ENCODE data around the gene C6orf52.

Gene C6orf52

DNA sequence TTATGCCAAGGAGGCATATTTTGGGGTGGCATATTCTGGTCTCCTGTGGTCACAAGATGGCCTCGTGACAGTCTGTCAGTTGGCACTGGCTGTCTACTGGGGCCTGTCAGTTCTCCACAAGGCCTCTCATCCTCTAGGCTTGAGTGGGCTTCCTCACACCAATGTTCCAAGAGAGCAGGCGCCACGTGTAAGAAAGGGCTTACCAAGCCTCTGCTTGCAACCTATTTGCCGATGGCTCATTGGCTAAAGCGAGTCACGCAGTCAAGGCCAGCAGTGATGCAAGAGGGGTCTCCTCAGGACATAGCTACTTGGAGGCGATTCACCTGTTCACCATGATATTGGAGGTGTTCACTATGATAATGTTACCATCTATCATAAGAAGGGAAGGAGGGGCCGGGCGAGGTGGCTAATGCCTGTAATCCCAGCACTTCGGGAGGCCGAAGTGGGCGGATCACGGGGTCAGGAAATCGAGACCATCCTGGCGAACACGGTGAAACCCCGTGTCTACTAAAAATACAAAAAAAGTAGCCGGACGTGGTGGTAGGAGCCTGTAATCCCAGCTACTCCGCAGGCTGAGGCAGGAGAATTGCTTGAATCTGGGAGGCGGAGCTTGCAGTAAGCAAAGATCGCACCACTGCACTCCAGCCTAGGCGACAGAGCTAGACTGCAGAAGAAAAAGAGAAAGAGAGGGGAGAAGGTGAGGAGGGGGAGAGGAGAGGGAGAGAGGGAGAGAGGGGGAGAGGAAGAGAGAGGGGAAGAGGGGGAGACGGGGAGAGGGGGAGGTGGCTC, 35.3 kb downstream of the C6orf52 start:
- in situ Hi-C loops (cut with HindIII; ENCODE audit: low sequenced_read_pairs): no loop called here
- no peak overlapping the region for H3K4me3 ChIP-seq (ENCODE audit: low read depth, low read length)
- TF ChIP-seq, protein P1, sequence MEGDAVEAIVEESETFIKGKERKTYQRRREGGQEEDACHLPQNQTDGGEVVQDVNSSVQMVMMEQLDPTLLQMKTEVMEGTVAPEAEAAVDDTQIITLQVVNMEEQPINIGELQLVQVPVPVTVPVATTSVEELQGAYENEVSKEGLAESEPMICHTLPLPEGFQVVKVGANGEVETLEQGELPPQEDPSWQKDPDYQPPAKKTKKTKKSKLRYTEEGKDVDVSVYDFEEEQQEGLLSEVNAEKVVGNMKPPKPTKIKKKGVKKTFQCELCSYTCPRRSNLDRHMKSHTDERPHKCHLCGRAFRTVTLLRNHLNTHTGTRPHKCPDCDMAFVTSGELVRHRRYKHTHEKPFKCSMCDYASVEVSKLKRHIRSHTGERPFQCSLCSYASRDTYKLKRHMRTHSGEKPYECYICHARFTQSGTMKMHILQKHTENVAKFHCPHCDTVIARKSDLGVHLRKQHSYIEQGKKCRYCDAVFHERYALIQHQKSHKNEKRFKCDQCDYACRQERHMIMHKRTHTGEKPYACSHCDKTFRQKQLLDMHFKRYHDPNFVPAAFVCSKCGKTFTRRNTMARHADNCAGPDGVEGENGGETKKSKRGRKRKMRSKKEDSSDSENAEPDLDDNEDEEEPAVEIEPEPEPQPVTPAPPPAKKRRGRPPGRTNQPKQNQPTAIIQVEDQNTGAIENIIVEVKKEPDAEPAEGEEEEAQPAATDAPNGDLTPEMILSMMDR (IDR thresholded peaks at IDR 0.05; ENCODE audit: low read depth, low read length, missing control alignments): no peak
- DNase-seq (ENCODE audit: low read depth): no peak

DNA sequence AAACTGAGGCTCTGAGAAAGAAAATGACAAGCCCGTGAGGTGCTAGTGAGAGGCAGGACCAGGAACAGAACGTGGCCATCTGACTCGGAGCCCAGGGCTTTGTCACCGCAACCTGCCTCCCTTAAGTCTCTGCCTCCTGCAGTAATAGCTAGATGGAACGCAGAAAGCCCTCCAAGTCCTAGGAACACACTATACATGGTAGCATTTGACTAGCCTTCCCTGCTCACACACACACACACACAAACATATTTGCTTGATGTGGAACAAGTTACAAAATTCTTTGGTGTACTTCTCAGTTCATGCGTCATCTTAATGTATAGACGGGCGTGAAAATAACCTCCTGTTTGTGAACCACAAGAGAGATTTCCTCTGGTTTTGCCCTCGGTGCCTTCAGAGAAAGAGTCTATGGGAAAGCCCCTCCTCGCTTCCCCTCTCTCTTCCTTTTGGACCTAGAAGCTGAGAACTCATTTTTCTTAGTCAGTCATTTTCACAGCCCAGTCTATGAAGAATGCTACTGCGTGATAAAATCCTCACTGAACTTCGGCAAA, 38.8 kb downstream of the C6orf52 start:
- TF ChIP-seq, protein P1 (IDR thresholded peaks at IDR 0.05; ENCODE audit: low read depth, low read length, missing control alignments): no peak
- in situ Hi-C loops (cut with HindIII; ENCODE audit: low sequenced_read_pairs): no loop called here
- H3K4me3 ChIP-seq (ENCODE audit: low read depth, low read length): no peak overlapping the region
- no peak for DNase-seq (ENCODE audit: low read depth)

DNA sequence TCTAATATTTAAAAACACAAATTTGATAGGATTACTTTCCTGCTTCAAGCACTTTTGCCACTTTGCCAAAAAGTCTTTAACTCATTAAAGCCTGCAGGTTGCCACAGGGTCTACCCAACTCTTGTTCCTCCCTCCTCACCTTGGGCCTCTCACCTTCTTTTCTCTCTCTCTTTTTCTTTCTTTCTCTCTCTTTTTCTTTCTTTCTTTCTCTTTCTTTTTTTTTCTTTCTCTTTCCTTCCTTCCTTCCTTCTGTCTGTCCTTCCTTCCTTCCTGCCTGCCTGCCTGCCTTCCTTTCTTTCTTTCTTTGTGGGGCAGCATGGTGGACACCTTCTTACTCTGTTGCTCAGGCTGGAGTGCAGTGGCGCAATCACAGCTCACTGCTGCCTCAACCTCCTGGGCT, 50.2 kb downstream of the C6orf52 start:
- TF ChIP-seq, protein P1 (IDR thresholded peaks at IDR 0.05; ENCODE audit: low read depth, low read length, missing control alignments): no peak
- DNase-seq (ENCODE audit: low read depth): no peak
- in situ Hi-C loops (cut with HindIII; ENCODE audit: low sequenced_read_pairs): no loop called here
- H3K4me3 ChIP-seq (ENCODE audit: low read depth, low read length): no peak overlapping the region

DNA sequence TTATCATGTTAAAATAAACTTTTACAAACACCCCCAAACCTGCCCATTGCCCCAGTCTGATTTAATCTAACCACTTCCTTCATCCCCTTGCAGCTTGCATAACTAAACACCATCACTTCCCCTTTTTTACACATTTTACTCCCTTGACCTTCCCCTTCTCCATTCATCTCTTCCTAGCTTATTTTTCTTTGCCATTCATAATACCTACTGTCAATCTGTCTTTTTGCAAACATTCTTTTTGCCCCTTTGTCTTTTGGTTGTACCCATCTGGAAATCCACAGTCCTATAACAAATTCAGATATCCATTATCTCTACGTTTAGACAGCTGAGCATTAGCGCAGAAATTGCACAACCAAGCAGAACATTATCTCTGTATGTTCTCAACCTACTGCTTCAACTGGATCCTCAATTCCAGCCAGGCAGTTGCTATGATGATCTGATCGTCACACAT, 51.2 kb downstream of the C6orf52 start:
- no peak for DNase-seq (ENCODE audit: low read depth)
- H3K4me3 ChIP-seq (ENCODE audit: low read depth, low read length): no peak overlapping the region
- TF ChIP-seq, protein P1 (IDR thresholded peaks at IDR 0.05; ENCODE audit: low read depth, low read length, missing control alignments): no peak
- in situ Hi-C loops (cut with HindIII; ENCODE audit: low sequenced_read_pairs): no loop called here

DNA sequence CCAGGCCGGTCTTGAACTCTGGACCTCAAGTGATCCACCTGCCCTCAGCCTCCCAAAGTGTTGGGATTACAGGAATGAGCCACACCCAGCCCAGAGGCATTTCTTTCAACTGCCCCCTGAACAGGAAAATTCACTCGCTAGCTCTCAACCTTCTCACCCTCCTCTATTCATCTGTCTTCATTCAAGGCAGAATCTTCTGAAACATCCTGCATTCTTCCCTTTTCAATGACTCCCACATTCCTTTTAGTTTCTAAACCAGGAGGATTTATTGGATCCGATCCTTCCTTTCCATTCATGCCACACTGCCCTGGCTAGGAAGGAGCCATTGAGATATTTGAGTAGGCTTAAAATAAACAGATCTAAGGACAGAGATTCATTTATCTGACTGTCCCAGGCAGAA, 52.9 kb downstream of the C6orf52 start:
- in situ Hi-C loops (cut with HindIII; ENCODE audit: low sequenced_read_pairs): no loop called here
- TF ChIP-seq, protein P1 (IDR thresholded peaks at IDR 0.05; ENCODE audit: low read depth, low read length, missing control alignments): no peak
- no peak for DNase-seq (ENCODE audit: low read depth)
- no peak overlapping the region for H3K4me3 ChIP-seq (ENCODE audit: low read depth, low read length)

DNA sequence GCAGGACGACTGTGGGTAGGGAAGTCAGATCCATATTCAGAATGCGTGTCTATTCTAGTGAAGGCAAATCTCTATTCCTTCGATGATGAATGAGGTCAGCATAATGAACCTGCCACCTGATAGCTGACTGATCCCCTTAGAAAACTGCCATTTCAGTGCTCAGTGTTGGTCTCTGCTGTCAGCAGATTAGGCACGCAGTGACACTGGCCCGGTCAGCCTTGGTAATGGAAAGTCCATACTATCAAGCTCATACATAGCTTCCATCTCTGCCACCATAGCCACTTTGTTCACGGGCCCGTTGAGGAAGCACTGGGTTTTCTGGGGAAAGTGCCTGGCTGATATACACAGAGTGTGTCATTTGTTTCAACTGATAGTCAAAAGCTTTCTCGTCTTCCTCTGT, 54.0 kb downstream of the C6orf52 start:
- no peak for DNase-seq (ENCODE audit: low read depth)
- H3K4me3 ChIP-seq (ENCODE audit: low read depth, low read length): no peak overlapping the region
- in situ Hi-C loops (cut with HindIII; ENCODE audit: low sequenced_read_pairs): no loop called here
- TF ChIP-seq, protein P1 (IDR thresholded peaks at IDR 0.05; ENCODE audit: low read depth, low read length, missing control alignments): no peak

Measured in astrocyte of the cerebellum (primary cell).